ENCODE data around the gene PTPRE.

The PTPRE gene

DNA sequence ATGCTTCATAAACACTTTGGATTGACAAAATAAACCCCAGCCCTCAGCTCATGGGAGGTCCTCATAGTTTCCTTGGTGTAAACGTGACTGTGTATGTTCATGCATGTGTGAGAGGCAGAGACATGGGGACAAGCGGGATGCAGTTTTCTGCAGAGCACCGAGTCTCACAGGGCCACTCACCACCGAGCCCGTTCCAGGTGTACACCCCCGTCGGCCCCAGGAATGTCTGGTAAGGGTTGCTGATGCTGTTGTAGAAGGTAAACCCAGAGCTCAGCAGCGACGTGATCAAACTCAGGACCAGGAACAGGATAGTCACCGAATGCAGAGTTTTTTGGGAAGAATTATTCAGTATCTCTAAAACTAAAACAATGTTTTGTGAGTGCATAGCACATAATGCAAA lies 23.4 kb upstream of the PTPRE start:
- no peak for DNase-seq

DNA sequence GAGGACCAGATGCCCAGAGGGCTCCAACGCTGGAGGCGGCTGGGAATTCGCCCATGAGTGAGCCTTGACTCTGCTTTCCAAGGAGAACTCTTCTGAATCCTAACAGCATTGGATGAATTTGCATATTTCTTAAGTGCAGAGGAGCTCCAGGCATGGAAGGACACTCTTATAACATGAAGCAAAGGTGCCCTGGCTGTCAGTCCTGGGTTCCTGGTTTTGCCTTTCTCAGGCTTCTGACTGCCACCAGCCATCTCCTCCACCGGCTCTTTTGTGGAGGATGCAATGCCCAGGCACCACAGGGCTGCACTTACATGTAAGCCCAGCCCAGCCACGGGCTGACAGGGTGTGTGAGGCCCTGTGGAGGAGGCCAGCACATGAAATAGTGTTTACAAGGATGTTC lies 22.4 kb upstream of the PTPRE start:
- no peak for DNase-seq

DNA sequence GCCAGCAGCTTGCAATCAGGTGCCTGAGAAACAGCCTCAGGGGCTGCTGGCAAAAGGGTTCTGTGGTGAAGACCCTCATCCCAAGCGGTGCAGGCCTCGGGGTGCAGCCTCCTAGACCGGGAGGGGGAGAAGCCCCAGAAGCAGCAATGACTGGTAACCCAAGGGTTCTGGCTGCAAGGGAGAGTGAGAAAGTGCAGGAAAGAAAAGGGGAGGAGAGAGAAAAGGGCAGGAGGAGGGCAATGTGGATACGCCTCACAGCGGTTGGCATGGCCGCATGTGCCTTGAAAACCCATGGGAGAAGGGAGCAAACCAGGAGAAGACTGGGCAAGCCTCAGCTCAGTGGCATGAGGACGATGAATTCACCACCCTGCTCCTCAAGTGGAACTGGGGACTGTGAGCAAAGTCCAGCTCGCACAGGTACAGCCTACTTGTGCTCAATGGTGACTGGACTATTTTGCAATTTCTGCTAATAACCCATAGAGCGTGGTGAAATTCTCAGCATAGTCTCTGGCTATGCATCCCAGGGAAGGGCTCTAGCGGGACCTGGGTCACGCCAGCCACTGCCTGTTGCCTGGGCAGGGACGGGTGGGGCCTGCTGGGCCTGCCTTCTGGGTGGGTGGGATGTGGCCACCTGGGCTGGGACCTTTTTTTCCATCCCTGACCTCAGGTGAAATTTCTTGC lies 20.4 kb upstream of the PTPRE start:
- no peak for DNase-seq

DNA sequence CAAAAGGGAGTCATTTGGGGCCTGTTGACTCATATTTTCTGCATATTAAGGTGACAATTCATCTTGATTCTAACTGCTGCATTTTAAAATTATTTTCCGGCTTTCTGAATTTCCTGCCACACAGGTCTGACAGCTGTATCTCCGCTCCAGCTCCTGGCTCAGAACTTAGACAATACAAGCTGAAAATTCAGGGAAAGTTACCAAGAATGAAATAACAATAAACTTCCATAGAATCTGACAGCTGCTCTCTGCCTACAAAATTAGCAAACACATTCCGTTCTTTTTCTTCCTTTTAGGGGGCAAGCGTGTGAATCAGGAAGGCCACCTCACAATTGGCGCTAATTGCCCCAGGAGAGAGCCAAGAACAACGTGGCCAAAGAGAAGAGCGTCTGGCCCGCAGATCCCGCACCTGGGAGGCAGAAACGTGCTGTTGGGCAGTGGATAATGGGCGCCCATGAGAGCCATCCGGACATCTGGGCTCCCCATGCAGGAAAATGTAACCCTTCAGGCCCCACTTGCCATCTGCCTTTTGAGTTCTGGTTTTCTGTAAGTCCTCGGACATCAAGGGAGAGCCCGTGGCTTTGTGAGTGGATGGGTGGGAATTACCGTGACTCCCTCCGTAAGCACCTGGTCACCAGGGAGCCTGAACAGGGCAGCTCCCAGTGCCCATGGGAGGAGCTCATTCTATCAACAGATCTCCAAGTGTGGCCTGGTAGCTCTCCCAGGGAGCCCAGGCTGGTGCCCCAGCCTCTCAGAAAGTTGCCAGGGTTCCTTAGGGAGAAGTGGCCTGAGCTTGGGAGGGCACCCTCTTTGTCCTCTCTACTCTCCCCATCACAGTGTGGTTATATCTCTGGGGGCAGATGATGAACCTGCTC lies 19.1 kb upstream of the PTPRE start:
- DNase-seq, result no peak

DNA sequence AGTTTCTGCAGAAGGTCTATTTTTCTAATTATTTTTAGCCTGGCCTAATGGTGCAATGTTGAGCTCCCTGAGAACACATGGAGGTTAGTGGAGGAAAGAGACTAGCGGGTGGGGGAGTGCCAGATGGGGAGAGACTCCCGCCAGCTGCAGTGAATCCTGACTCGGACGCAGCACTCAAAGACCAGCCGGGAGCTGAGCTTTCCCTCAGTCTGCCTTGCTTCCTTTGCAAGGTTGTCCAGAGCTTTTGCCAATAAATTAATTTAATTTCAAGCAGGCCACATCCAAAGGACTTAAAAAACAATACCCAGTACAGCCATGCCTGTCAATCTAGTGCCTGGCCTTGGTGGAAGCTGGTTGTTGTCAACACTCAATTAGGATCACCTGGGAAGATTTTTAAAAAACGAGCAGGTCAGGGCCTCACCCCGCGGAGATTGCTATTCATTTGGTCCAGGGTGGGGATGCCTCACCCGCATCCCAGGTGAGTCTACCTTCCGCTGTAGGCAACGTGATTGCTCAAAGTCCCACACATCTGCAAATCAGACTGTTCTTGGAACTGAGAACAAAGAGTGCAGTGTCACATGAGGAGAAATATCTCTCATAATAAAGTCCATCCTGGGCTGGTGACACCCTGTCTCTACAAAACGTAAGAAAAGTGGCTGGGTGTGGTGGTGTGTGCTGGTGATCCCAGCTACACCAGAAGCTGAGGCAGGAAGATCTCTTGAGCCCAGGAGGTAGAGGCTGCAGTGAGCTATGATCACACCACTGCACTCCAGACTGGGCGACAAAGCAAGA lies 18.2 kb upstream of the PTPRE start:
- no peak for DNase-seq

DNA sequence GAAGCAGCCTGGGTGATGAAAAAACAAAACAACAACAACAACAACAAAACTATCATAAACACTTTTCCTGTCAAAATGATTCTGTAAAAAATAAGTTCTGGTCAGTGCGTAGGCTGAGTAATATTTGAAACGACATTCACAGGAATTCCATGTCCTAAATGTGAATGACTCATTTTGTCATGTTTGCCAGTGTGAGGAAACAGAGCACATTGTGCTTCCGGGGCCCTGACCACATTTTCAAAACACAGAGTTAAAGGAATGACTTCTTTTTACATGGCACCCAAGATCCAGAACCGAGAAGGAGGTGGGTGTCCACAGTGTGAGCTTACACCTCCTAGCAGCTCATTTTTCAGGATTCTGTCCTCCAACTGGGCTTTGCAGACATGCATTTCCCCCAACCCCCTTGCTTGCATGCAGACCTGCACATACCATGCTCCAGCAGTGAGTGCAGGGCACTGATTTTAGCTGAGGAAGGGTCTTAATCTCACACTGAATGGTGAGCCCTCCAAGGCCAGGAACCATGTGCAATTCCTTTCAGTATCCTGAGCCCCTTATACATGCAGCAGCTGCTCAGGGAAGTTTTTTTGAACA lies 17.2 kb upstream of the PTPRE start:
- DNase-seq, result no peak

DNA sequence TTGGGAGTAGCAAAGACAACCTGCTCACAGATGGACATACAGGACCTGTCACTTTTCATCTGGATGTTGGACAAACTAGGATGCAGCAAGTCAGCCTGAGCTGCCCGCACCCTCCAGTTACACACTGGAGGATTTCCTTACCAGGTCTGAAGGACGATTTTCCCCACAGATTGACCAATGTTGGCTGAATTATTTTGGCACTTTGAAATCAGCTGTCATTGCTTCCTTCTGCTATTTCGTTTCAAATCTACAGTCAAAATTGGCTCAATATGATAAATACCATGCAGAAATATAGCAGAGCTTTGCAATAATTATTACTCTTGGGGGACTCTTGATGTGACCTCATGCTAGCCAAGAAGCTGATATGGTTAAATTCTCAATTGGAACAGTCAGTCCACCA lies 16.7 kb upstream of the PTPRE start:
- DNase-seq, result no peak

DNA sequence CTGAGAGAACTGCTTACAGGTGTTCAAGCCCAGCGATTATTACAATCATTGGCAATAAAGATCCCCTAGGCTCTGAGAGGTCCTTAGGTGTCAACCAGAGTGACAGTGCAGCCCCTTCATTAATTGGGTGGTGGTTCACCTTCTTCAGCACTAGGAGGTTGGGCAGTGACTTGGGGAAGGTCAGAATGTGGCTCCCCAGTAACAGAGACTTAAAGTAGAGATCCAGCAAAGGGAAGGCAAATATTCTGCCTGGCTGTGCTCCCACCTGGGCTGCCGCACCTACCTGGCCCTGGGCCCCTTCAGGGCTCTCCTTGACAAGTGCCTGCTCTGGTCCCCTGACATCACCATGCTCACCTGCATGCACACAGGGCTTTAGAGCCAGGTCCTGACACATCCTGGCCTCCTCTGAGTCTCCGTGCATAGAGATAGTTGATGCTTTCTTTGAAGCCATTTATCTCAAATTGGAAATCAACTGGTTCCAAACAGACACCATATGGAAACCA lies 16.0 kb upstream of the PTPRE start:
- DNase-seq, result no peak

DNA sequence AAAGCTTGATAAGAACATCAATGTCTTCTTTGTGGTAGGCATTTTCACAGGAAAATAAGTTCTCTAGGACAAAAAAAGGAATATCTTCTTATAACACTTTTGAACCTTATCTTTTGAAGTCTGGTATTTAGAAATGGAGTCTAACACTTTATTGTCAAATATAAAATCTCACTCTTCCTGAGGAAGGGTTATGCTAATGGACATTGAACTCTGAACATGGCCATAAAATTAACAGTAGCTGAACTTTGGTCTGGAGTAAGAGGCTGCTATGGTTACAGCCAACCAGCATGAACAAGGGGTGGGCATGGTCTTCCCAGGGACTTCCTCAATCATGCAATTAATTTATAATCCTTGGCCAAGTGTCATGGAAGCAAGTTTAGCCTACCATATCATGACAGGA lies 14.2 kb upstream of the PTPRE start, which contains the start of gene CLRN3:
TSS of gene CLRN3 (minus strand) at position 199 of the 400 bp plus-strand sequence. CDS start at position 42, 157 bp downstream.
- DNase-seq, result no peak

DNA sequence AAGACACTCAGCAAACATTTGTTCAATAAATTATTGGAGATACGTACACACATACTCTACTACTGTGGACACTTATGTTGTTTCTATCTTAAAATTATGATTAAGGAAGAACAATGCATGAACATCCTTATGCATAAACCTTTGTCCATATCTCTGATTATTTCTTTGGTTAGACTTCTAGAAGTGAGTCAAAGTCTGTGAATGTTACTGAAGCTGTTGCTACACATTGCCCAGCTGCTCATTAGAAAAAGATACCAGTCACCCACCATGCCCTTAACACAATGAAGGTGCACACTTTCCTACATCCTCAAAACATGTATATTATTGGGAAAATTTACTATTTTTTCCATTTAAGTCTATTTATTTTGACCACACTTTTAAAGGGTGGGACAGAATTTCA lies 12.8 kb upstream of the PTPRE start:
- no peak for DNase-seq

DNA sequence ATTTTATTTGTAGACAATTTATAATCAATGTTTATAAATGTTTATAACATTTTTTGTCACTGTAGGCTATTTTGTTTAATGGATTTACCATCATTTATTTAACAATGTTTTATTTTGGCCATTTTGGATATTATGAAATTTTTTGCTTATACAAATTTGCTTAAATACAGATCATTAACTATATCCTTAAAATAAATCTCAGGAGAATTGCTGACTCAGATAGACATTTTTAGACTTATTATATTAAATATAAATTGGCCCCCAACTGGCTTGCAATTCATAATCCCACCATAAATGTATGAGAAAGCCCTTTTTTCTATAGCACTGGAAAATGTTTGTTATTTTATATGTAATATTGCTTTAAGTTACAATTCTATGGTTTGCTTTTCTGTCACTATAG lies 10.3 kb upstream of the PTPRE start:
- no peak for DNase-seq

DNA sequence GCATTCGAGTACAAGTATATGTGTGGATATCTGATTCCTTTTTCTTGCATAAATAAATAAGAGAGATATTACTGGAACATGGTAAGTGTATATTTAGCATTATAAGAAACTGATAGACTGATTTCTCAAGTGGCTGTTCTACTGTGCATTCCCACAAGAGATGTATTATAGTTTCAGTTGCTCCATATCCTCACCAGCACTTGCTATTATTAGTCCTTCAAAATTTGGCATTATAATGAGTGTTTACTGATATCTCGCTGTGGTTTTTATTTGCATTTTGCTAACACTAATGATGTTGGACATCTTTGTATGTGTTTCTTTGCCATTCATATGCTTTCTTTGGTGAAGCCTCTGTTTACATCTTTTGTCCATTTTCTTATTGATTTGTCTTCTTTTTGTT lies 9.7 kb upstream of the PTPRE start:
- no peak for DNase-seq

DNA sequence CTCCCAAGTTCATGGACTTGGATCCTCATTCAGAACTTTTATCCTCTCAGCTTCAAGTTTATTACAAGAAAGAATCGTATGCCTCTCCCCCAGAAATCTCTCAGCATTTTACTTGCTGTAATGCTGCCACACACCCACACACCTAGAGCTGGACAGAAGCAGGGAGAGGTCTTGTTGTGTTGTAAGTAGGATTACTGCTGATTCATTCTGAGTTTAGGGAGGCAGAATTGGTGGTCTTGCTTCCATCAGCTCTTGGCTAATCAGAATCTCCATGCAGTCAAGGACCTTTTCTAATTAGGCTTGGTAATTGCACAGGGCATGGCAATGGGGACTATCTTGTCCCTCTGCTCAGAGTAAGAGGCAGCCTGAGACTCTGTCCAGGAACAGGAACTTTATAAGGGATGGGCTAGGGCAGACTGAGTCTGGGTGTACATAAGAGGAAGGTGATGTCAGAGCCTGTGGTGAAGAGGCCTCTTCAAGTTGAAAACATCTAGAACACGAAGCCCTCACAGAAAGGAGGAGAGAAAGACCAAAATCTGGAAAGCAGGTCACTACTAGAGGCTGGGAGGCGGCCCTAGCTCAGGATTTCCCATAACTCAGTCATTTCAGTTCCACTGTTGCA lies 7.0 kb upstream of the PTPRE start:
- DNase-seq, result no peak

DNA sequence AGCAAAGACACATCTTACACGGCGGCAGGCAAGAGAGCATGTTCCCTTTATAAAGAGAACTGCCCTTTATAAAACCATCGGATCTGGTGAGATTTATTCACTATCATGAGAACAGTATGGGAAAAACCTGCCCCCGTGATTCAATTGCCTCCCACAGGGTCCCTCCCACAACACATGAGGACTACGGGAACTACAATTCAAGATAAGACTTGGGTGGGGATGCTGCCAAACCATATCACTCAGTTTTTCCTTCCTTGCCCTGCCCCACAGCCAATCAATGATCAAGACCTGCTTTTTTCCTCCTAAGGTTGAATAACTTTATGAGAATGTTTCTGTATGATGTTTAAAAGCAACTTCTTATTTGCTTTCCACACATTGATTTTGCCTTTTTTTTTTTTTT lies 3.1 kb upstream of the PTPRE start:
- no peak for DNase-seq

DNA sequence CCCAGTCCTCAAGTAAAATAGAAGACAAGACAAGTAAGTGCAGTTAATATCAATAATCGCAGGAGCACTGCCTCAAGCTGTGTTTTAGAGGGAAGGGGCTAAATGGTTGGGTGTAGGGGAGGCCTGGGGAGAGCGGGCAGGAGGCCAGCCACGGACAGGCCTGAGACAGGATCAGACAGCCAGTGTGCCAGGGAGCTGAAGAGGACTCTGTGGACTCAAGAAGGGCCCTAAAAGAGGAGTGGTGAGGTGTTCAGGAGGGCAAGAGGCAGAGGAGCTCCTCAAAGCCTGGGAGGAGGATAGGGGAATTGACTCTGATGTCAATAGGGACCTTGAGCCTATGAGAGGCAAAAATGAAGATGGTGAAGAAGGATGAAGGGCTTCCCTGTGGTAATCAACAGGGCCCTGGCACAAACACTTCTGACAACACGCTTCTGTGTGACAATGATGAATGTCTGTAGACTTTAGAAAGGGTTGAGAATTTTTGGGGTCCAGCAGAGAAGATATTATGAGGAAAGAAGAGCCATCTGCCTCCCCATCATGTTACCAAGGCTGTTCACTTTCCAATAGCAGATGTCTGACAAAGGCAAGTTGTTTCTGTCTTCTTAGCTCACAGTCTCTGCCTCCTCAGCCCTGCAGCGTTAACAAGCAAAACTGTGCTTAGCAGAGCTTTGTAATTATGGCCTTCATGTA lies 2.4 kb upstream of the PTPRE start:
- DNase-seq, result no peak

DNA sequence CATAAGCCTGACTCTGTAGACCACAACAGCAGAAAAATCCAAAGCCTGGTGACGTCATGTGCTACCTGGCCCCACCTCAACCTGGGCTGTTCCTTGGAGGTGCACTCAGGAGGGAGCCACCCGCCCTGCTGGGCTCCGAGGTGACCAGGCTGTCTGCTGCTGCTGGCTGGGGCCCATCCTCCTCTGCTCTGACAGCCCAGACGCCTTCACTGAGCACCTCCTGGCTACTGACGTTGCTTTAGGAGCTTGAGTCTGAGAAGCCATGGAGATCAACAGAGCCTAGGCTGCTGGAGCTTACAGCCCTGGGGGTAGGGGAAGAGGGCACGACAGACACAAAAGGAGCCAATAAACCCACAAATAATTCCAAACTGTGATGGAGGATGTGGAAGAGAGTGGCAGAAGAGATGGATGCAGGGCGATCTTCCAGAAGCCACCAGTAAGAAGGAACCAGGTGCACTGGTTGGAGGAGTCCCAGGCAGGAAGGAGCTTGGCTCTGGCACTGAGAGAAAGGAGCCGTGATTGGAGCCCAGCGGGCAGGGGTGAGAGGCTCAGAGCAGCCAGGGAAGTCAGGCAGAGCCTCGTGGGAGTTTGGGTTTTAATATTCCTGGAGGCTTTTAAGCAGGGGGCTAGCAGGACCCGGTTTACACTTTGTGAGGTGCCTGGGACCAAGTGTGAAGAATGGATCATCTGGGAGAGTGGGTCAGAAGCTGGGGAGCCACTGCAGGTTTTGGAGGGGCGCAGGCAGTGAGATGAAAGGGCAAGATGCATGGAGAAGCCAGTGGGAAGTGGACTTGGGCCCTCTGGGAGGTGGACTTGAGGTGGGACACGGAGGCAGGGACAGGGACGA lies 1.7 kb upstream of the PTPRE start:
- DNase-seq, result no peak

DNA sequence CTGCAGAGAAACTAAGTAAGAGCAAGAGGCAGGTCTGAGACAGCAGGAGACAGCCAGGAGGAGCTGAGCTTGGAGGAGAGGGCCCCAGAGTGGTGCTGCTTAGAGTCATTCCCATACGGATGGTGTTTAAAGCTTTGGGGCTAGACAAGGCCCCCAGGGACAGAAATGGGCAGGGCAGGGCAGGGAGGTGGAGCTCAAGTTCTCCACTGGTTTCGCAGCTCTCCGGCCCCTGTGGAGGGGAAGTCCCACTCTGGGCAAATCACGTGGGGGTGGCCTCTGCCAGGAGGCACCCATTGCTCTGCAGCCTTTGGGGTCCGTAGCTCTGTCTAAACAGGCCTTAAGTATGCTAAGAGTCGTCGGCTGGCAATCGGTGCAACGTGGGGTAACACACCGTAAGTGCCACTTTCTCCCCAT lies 1.0 kb upstream of the PTPRE start:
- DNase-seq, result no peak

DNA sequence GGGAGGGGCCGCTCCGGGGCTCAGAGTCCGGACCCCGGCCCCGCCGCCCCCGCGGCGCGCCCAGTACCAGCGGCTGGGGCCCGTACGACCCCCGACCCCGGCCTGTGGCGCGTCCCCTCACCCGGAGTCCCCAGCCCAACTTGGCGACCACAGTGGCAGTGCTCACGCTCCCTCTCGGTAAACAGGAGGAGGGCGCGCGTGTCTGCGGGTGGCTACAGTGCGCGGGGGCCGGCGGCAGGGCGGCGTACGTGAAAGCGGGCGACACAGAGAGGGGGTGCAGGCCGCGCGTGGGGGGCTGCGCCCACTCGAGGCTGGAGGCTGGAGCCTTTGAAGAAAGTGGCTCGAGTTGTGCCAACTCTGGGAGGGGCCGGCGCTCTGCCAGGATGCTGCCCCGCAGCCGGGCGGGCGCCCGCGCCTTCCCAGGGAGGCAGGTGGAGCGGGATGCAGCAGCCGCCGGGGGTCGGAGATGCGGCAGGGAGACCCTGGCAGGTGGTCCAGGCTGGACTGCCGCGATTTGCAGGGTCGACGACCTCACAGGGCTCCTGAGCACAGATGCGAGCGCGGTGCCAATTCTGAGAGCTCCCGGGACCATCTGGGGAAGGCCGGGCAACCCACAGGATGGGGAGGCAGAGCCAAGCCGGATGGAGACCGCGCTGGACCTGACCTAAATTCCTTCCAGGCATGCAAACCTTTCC lies 655 bp downstream of the PTPRE start:
- no peak for DNase-seq

DNA sequence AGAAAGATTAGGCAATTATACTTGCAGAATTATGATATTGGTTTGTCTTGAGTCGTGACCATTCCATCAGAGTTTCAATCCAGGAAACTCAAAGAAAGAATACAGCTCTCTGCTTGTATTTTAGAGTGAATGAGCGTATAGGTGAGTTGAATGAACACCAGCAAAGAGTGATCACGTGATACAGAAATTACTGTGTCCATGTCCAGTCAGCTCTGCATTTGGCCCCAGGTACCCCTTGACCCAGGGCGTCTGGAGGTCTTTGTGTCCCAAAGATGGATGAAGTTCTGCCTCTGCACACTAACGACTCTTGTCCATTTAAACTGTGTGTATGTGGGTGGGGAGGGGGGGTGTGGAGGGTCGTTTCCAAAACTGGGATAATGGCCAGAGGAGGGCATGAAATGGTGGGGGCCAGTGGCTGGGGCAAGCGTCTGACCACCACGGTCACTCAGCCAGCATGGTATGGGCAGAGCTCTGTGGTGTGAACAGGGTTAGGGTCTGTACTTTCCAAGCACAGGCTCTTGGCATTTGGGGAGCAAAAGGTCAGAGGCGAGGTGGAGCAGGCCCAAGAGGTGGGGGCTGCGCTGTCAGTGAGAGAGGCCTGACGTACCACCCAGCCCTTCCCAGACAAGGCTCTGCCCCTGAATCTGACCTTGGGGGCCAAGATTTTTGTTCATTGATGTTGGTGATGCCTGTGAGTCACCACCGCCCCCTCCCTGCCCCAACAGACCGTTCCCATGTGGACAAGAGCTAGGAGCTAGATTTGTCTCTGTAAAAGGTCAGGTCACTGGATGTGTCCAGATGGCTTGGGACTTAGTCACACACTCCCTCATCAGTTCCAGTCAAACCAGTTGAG lies 1.4 kb downstream of the PTPRE start:
- DNase-seq, result no peak

DNA sequence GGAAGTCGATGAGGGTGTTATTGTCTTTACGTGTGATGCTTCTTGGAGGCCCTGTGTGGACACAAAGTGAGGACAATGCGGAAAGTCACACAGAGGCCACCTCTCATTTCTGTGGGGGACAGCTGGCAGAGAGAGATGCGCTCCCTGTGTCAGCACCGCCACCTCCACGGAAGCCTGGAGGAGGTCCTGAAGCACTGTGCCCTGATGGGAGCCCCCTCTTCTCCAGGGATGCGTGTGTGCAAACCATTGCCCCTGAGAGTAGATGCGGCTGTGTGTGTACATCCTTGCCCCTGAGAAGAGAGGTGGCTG lies 2.0 kb downstream of the PTPRE start:
- DNase-seq, result no peak

All from NCI-H69 (cell line).